HL-60 (cell line): ENCODE results near the gene SEBOX.

ENCODE experiments used
- DNase-seq, 2 experiments: peaks; one replicate each; pipeline ENCODE4 v3.0.0-alpha.2; 2010 to 2020; ENCODE audit warnings: low read depth in 1 of 2, low spot score in 1 of 2
- H3K27ac ChIP-seq: fragments of 250-450 bp; sonication (Bioruptor Pico); replicated peaks from 2 replicates; pipeline ENCODE4 v1.5.1; 2020; ENCODE audit warnings: mild to moderate bottlenecking, moderate library complexity
- H3K27me3 ChIP-seq: fragments of 250-450 bp; sonication (Bioruptor Pico); 2 replicates; pipeline ENCODE4 v1.5.1; 2021; ENCODE audit warnings: mild to moderate bottlenecking, moderate library complexity; ENCODE audit not compliant: insufficient read depth, poor library complexity, severe bottlenecking
- H3K4me3 ChIP-seq: replicated peaks from 2 replicates; pipeline ENCODE4 v1.5.1; 2011; ENCODE audit warnings: mild to moderate bottlenecking, control low read depth, low read length; ENCODE audit not compliant: insufficient read depth
- GABPA ChIP-seq: IDR thresholded peaks from 2 replicates; pipeline ENCODE4 v1.6.1; 2012; ENCODE audit warnings: low read depth
- POLR2AphosphoS5 ChIP-seq: IDR thresholded peaks from 2 replicates; pipeline ENCODE4 v1.6.1; 2012; ENCODE audit warnings: low read depth
- SPI1 ChIP-seq: IDR thresholded peaks from 2 replicates; pipeline ENCODE4 v1.6.1; 2012; ENCODE audit warnings: low read depth, mild to moderate bottlenecking, borderline replicate concordance
- TF ChIP-seq, protein P1 (sequence below): IDR thresholded peaks from one replicate; pipeline ENCODE4 v1.5.1; 2011; ENCODE audit warnings: low read length, control low read depth, inconsistent platforms; ENCODE audit not compliant: insufficient read depth
- TF ChIP-seq, protein P2 (sequence below): IDR thresholded peaks from 2 replicates; pipeline ENCODE4 v1.6.1; 2012; ENCODE audit warnings: low read depth; ENCODE audit not compliant: insufficient replicate concordance

SEBOX gene

DNA sequence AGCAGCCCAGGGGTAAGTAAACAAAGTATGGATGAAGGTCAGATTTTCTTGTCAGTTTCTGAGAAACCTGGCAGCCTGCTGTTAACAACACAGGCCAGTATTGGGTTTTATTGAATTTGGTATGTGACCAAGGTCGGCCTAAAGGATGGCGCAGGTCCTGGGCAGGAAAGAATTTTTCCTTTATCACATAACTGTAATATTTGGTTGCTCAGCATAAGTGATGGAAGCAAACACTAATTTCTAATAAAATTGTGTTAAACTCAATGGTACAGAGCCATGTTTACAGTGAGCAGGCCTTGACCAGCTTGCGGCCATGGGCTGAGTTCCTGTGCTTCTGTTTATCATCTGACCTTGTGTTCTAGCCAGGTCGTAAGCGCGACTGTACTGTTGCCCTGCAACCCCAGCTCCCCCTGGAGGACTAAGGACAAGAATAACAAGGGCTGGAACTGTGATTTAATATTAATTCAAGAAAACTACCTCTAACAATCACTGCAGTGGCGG, 18.2 kb downstream of the SEBOX start:
- no peaks in the 10 kb centered on the region for H3K27me3 ChIP-seq
- H3K4me3 ChIP-seq: no peak overlapping the region
- H3K27ac ChIP-seq: no peak overlapping the region
- no peak for DNase-seq
- no peak for TF ChIP-seq GABPA
- TF ChIP-seq POLR2AphosphoS5: no peak
- no peak for TF ChIP-seq SPI1

DNA sequence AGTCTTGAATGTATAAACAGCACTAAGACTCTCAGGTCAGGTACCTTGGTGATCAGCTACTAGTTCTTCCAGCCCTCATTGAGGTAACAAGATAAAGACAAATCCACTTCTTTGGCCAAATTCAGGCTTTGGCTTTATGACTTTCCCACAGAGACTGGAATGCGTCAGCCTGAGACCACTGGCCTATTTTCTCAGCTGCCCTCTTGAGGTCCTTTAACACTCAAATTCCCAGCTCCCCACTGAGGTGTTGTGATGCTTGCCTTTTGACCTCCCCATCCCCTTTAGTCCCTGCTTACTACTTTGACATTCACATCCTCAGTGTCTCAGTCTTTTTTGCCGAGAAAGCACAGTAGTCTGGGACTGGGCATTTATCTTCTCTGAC, 18.8 kb downstream of the SEBOX start:
- H3K4me3 ChIP-seq: no peak overlapping the region
- TF ChIP-seq SPI1 (no peak), POLR2AphosphoS5 (no peak), GABPA (no peak)
- TF ChIP-seq, protein P1, sequence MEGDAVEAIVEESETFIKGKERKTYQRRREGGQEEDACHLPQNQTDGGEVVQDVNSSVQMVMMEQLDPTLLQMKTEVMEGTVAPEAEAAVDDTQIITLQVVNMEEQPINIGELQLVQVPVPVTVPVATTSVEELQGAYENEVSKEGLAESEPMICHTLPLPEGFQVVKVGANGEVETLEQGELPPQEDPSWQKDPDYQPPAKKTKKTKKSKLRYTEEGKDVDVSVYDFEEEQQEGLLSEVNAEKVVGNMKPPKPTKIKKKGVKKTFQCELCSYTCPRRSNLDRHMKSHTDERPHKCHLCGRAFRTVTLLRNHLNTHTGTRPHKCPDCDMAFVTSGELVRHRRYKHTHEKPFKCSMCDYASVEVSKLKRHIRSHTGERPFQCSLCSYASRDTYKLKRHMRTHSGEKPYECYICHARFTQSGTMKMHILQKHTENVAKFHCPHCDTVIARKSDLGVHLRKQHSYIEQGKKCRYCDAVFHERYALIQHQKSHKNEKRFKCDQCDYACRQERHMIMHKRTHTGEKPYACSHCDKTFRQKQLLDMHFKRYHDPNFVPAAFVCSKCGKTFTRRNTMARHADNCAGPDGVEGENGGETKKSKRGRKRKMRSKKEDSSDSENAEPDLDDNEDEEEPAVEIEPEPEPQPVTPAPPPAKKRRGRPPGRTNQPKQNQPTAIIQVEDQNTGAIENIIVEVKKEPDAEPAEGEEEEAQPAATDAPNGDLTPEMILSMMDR: no peak
- TF ChIP-seq, protein P2, sequence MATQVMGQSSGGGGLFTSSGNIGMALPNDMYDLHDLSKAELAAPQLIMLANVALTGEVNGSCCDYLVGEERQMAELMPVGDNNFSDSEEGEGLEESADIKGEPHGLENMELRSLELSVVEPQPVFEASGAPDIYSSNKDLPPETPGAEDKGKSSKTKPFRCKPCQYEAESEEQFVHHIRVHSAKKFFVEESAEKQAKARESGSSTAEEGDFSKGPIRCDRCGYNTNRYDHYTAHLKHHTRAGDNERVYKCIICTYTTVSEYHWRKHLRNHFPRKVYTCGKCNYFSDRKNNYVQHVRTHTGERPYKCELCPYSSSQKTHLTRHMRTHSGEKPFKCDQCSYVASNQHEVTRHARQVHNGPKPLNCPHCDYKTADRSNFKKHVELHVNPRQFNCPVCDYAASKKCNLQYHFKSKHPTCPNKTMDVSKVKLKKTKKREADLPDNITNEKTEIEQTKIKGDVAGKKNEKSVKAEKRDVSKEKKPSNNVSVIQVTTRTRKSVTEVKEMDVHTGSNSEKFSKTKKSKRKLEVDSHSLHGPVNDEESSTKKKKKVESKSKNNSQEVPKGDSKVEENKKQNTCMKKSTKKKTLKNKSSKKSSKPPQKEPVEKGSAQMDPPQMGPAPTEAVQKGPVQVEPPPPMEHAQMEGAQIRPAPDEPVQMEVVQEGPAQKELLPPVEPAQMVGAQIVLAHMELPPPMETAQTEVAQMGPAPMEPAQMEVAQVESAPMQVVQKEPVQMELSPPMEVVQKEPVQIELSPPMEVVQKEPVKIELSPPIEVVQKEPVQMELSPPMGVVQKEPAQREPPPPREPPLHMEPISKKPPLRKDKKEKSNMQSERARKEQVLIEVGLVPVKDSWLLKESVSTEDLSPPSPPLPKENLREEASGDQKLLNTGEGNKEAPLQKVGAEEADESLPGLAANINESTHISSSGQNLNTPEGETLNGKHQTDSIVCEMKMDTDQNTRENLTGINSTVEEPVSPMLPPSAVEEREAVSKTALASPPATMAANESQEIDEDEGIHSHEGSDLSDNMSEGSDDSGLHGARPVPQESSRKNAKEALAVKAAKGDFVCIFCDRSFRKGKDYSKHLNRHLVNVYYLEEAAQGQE: no peak
- no peak overlapping the region for H3K27ac ChIP-seq
- DNase-seq: no peak
- no peaks in the 10 kb centered on the region for H3K27me3 ChIP-seq

DNA sequence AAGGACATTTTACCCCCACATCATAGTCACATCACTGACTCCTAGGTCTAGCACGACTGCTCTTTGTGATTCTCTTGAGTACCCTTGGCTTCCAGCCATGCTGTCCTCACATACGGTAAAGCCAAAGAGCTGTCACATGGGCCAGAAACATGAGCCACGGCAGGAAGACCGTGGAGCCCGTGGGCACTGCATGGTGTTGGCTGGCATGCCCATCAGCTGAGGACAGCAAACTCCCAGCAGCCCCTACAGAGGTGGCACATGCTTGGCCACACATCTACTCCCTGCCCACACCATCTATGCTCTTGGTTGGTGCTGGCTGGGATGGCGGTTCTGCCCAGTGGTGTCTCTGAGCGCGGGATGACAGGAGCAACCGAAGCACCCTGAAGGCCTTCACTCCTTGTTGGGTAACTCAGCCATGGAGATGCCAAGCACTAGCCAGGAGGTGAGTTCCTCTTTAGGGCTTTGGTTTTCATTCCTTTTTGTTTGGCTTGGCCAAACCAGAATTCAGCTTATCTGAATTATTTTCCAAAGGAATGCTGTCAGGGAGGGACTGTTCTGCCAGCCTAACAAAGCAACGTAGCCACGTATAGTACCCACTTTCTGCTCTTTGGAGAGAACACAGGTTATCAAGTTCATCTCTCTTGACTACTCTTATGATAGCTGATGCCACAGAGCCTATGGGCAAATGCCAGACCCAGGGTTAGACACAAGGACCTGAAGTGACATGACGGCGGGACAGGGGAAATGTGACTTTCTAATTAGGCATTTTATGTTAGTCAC, 19.4 kb downstream of the SEBOX start:
- peak; percentile 13; the same call in 1 of the 2 replicates for TF ChIP-seq SPI1
- TF ChIP-seq POLR2AphosphoS5: no peak
- TF ChIP-seq, protein P2: no peak
- TF ChIP-seq GABPA: no peak
- TF ChIP-seq, protein P1: no peak
- no peak overlapping the region for H3K27ac ChIP-seq
- DNase-seq: no peak
- H3K27me3 ChIP-seq: no peaks in the 10 kb centered on the region
- no peak overlapping the region for H3K4me3 ChIP-seq

DNA sequence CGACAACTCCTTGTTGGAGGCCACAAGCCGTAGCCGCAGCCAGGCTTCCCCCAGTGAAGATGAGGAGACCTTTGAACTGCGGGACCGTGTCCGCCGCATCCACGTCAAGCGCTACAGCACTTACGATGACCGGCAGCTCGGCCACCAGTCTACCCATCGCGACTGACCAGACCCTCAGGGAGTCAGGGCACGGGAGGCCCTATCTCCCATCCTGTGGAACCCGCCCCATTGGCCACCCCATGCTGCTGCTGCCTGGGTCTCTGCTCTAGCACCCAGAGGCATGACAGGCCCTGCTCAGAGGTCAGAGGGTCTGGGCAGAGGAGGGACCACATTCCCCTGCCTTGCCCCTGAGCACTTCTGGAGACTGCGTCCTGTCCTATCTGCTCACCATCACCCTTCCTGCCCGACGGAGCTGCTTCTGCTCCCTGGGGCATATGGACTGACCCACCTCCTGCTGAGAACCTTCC, 20.5 kb downstream of the SEBOX start:
- H3K27ac ChIP-seq: no peak overlapping the region
- H3K27me3 ChIP-seq: no peaks in the 10 kb centered on the region
- no peak overlapping the region for H3K4me3 ChIP-seq
- TF ChIP-seq, protein P2: no peak
- TF ChIP-seq GABPA: no peak
- TF ChIP-seq SPI1: no peak
- TF ChIP-seq, protein P1: no peak
- DNase-seq: no peak
